Measurements from ENCODE around the gene PHKA1.

The PHKA1 gene

DNA sequence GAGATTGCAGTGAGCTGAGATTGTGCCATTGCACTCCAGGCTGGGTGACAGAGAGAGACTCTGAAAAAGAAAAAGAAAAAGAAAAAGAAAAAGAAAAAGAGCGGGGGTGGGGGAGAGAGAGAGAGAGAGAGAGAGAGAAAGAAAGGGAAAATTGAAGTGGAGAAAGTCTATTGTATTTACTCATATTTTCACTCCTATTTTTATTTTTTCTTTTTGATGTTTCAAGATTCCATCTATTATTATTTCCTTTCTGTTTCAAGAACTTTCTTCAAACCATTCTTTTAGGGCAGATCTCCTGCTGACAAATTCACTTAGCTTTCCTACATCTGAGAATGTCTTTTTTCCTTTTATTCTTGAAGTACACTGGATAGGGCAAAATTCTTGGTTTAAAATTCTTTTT lies 83.9 kb downstream of the PHKA1 start:
- no peaks in the 10 kb centered on the region for H3K27me3 ChIP-seq (replicated peaks; ENCODE audit: insufficient read depth, low read length)
- no peak overlapping the region for H3K4me2 ChIP-seq (ENCODE audit: low read depth, low read length)
- H3K79me2 ChIP-seq (ENCODE audit: low read length) = no peaks in the 10 kb centered on the region
- no peak overlapping the region for H3K9ac ChIP-seq (ENCODE audit: low read length)
- no peak overlapping the region for H2AFZ ChIP-seq (ENCODE audit: low read length)
- no peaks in the 10 kb centered on the region for H3K36me3 ChIP-seq (replicated peaks; ENCODE audit: insufficient read depth, low read length)
- DNase-seq = no peak
- TF ChIP-seq EZH2phosphoT487 (IDR thresholded peaks at IDR 0.05; ENCODE audit: low read length) = no peak
- TF ChIP-seq, protein P1, sequence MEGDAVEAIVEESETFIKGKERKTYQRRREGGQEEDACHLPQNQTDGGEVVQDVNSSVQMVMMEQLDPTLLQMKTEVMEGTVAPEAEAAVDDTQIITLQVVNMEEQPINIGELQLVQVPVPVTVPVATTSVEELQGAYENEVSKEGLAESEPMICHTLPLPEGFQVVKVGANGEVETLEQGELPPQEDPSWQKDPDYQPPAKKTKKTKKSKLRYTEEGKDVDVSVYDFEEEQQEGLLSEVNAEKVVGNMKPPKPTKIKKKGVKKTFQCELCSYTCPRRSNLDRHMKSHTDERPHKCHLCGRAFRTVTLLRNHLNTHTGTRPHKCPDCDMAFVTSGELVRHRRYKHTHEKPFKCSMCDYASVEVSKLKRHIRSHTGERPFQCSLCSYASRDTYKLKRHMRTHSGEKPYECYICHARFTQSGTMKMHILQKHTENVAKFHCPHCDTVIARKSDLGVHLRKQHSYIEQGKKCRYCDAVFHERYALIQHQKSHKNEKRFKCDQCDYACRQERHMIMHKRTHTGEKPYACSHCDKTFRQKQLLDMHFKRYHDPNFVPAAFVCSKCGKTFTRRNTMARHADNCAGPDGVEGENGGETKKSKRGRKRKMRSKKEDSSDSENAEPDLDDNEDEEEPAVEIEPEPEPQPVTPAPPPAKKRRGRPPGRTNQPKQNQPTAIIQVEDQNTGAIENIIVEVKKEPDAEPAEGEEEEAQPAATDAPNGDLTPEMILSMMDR (IDR thresholded peaks at IDR 0.05; ENCODE audit: low read length) = no peak
- no peak for TF ChIP-seq EZH2 (optimal IDR thresholded peaks at IDR 0.05; ENCODE audit: low read depth, low read length)
- no peaks in the 10 kb centered on the region for H4K20me1 ChIP-seq (ENCODE audit: insufficient read depth, low read length)
- no peak overlapping the region for H3K4me3 ChIP-seq (ENCODE audit: low read length)
- no peaks in the 10 kb centered on the region for H3K4me1 ChIP-seq (ENCODE audit: low read length)
- H3K9me2 ChIP-seq (replicated peaks; ENCODE audit: insufficient read depth, low read length) = no peaks in the 10 kb centered on the region
- H3F3A ChIP-seq (ENCODE audit: insufficient read depth, low read length) = no peaks in the 10 kb centered on the region
- H3K27ac ChIP-seq (ENCODE audit: low read length) = no peak overlapping the region
- H3K9me3 ChIP-seq (replicated peaks; ENCODE audit: insufficient read depth, low read length) = no peaks in the 10 kb centered on the region

DNA sequence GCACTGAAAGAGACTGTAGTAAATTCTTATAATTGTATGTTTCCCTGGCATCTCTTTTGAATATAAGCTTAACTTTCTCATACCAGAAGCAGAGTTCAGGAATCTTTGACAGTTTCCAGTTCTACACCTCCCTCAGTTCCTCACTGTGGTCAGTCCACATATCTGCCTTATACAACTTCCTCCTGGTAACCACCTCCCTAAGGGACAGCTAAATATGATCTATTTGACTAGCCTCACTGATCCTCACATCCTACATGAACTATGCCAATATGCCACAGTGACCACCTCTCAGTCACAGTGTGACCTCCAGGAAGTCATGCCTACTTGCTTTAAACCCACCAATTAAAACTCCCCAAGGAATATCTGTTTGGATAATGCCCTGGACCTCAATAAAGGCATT lies 89.9 kb downstream of the PHKA1 start:
- TF ChIP-seq EZH2 (optimal IDR thresholded peaks at IDR 0.05; ENCODE audit: low read depth, low read length) (no peak), EZH2phosphoT487 (IDR thresholded peaks at IDR 0.05; ENCODE audit: low read length) (no peak)
- TF ChIP-seq, protein P1 (IDR thresholded peaks at IDR 0.05; ENCODE audit: low read length) = no peak
- Histone ChIP-seq H3K36me3 (replicated peaks; ENCODE audit: insufficient read depth, low read length) (no peaks in the 10 kb centered on the region), H3K9me2 (replicated peaks; ENCODE audit: insufficient read depth, low read length) (no peaks in the 10 kb centered on the region), H3F3A (ENCODE audit: insufficient read depth, low read length) (no peaks in the 10 kb centered on the region), H3K9me3 (replicated peaks; ENCODE audit: insufficient read depth, low read length) (no peaks in the 10 kb centered on the region), H3K27me3 (replicated peaks; ENCODE audit: insufficient read depth, low read length) (no peaks in the 10 kb centered on the region), H3K4me1 (ENCODE audit: low read length) (no peaks in the 10 kb centered on the region), H3K9ac (ENCODE audit: low read length) (no peak overlapping the region), H3K27ac (ENCODE audit: low read length) (no peak overlapping the region), H4K20me1 (ENCODE audit: insufficient read depth, low read length) (no peaks in the 10 kb centered on the region), H3K4me2 (ENCODE audit: low read depth, low read length) (no peak overlapping the region), H3K79me2 (ENCODE audit: low read length) (no peaks in the 10 kb centered on the region), H3K4me3 (ENCODE audit: low read length) (no peak overlapping the region), H2AFZ (ENCODE audit: low read length) (no peak overlapping the region)
- no peak for DNase-seq

DNA sequence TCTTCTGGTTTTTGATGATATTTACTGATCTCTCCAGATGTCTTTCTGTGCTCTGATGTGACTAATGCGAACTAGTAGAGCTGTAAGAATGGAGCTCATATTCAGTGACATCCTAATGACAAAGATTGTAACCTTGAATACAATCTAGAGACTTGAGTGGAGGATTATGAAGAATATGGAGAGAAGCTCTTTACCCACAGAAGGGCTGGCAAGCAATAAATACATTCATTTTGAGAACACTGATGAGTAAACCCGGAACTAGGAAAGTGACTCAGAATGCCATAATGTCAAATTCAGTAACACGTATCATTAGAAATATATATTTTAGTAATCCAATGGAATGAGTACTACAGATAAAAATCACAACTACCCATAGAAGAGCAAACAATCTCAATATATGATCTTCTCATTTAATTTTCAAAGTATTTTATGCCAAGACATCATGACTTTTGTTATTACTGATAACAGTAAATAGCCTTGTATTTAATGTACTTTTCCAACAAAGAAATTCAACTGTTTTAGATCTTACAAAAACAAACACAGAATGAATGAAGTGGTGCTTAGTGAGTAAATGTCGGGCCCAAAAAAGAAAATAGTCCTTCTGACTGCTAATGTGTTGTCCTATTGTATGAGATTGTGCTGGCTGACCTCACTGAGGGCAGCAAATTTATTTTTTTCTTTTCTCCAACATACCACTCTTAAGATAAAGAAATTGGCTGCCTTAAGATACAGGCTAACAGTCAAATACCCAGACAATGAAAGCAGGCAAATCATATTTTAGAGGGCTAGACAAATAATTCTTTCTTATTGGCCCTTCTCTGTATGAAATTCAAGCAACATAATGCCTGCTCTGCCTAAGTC lies 92.3 kb downstream of the PHKA1 start:
- no peak overlapping the region for H2AFZ ChIP-seq (ENCODE audit: low read length)
- TF ChIP-seq EZH2 (optimal IDR thresholded peaks at IDR 0.05; ENCODE audit: low read depth, low read length) = no peak
- no peak for TF ChIP-seq EZH2phosphoT487 (IDR thresholded peaks at IDR 0.05; ENCODE audit: low read length)
- TF ChIP-seq, protein P1 (IDR thresholded peaks at IDR 0.05; ENCODE audit: low read length) = no peak
- H3K9me3 ChIP-seq (replicated peaks; ENCODE audit: insufficient read depth, low read length) = no peaks in the 10 kb centered on the region
- H3F3A ChIP-seq (ENCODE audit: insufficient read depth, low read length) = no peaks in the 10 kb centered on the region
- no peaks in the 10 kb centered on the region for H3K36me3 ChIP-seq (replicated peaks; ENCODE audit: insufficient read depth, low read length)
- H3K79me2 ChIP-seq (ENCODE audit: low read length) = no peaks in the 10 kb centered on the region
- H3K9ac ChIP-seq (ENCODE audit: low read length) = no peak overlapping the region
- H3K4me2 ChIP-seq (ENCODE audit: low read depth, low read length) = no peak overlapping the region
- no peaks in the 10 kb centered on the region for H4K20me1 ChIP-seq (ENCODE audit: insufficient read depth, low read length)
- no peak overlapping the region for H3K4me3 ChIP-seq (ENCODE audit: low read length)
- no peaks in the 10 kb centered on the region for H3K9me2 ChIP-seq (replicated peaks; ENCODE audit: insufficient read depth, low read length)
- DNase-seq = no peak
- no peaks in the 10 kb centered on the region for H3K27me3 ChIP-seq (replicated peaks; ENCODE audit: insufficient read depth, low read length)
- no peaks in the 10 kb centered on the region for H3K4me1 ChIP-seq (ENCODE audit: low read length)
- no peak overlapping the region for H3K27ac ChIP-seq (ENCODE audit: low read length)
